Neuron (in vitro differentiated cells): Measurements from ENCODE around the gene LPO.

ENCODE experiments used
- H2AFZ ChIP-seq: one replicate; pipeline ENCODE4 v1.6.1; 2013; ENCODE audit warnings: low read depth, mild to moderate bottlenecking, inconsistent platforms, low read length, moderate library complexity
- H3K27me3 ChIP-seq: one replicate; pipeline ENCODE4 v1.6.1; 2013; ENCODE audit warnings: low read length; ENCODE audit not compliant: insufficient read depth
- H3K36me3 ChIP-seq: one replicate; pipeline ENCODE4 v1.6.1; 2013; ENCODE audit warnings: low read length; ENCODE audit not compliant: insufficient read depth
- H3K4me1 ChIP-seq: one replicate; pipeline ENCODE4 v1.6.1; 2013; ENCODE audit warnings: low read length; ENCODE audit not compliant: insufficient read depth
- H3K4me3 ChIP-seq: 2 replicates; pipeline ENCODE4 v1.5.1; 2013; ENCODE audit warnings: mild to moderate bottlenecking, low read length, moderate library complexity
- H3K9me3 ChIP-seq: one replicate; pipeline ENCODE4 v1.6.1; 2013; ENCODE audit warnings: low read length

Gene LPO

DNA sequence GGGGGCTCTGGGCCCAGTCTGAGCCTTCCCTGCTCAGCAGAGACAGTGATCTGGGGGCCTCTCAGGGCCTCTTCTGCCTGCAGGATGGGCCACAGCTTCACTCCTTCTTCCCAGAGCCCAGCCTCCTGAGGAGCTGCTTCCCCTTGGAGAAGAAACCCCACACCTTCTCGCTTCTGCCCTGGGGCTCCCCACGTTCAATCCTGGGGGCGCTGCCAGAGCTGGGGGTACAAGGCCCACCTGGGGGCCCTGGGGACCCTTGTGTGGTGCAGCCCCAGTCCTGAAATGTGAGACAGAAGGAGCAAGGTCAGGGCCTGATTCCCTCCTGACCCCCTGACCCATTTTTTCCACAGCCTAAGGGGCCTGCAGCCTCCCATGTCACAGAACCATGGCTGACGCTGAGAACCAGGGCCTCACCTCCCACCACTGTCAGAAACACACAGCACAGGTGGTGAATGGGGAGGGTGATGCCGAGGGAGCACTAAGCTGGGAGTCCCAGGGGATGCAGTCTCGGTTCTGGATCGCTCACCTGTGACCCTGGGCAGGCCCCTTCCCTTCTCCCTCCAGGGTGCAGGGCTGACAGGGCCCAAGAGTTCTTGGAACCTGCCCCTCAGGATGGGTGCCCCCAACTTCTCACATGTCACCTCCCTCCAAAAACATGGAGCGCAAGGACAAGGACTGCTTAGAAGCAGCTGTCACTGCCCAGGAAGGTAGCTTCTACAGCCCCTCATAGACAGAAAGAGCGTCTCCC lies 64.0 kb downstream of the LPO start:
- no peaks in the 10 kb centered on the region for H3K9me3 ChIP-seq
- H3K4me1 ChIP-seq, result no peaks in the 10 kb centered on the region
- no peak overlapping the region for H2AFZ ChIP-seq
- H3K27me3 ChIP-seq, result no peaks in the 10 kb centered on the region
- no peaks in the 10 kb centered on the region for H3K36me3 ChIP-seq
- H3K4me3 ChIP-seq, result no peak overlapping the region

DNA sequence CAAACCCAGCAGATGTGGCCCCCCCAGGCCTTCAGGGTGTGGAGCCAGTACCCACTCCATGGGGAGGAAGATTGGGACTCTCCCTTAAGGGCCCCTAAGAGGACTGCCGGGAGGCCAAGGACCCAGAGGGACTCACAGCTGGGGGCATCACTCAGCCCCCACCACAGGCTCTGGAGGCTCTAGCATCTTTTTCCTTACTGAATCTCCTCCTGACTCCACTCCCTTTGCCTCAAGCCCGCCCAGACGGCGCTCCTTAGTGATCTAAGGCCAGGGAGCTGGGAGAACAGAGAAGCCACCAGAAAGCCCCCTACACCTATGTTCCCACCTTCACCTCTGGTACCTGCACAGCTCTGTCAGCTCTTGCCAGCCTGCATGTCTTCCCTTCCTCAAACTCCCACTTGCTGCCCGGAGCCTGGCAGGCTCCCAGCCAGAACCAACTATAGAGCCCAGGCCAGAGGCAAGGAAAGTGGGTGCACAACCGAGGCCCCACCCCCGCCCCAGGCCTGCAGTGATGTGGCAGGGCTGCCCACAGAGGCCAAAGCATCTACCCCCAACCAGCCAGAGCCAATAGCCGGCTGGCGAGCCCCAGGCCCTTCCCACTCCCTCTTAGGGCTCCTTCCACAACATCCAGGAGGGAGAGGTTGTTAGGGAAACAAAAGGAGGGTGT lies 64.7 kb downstream of the LPO start:
- no peaks in the 10 kb centered on the region for H3K27me3 ChIP-seq

GRCh38 chr17:58303971-58304749 lies 65.8 kb downstream of the LPO start:
- no peaks in the 10 kb centered on the region for H3K9me3 ChIP-seq
- H3K36me3 ChIP-seq, result no peaks in the 10 kb centered on the region
- no peaks in the 10 kb centered on the region for H3K4me1 ChIP-seq
- no peak overlapping the region for H2AFZ ChIP-seq
- no peak overlapping the region for H3K4me3 ChIP-seq
- no peaks in the 10 kb centered on the region for H3K27me3 ChIP-seq

More for the DNA sequence above, 64.7 kb downstream of the LPO start:
- H3K9me3 ChIP-seq, result no peaks in the 10 kb centered on the region
- no peaks in the 10 kb centered on the region for H3K36me3 ChIP-seq
- H3K4me1 ChIP-seq, result no peaks in the 10 kb centered on the region
- no peak overlapping the region for H3K4me3 ChIP-seq
- no peak overlapping the region for H2AFZ ChIP-seq

DNA sequence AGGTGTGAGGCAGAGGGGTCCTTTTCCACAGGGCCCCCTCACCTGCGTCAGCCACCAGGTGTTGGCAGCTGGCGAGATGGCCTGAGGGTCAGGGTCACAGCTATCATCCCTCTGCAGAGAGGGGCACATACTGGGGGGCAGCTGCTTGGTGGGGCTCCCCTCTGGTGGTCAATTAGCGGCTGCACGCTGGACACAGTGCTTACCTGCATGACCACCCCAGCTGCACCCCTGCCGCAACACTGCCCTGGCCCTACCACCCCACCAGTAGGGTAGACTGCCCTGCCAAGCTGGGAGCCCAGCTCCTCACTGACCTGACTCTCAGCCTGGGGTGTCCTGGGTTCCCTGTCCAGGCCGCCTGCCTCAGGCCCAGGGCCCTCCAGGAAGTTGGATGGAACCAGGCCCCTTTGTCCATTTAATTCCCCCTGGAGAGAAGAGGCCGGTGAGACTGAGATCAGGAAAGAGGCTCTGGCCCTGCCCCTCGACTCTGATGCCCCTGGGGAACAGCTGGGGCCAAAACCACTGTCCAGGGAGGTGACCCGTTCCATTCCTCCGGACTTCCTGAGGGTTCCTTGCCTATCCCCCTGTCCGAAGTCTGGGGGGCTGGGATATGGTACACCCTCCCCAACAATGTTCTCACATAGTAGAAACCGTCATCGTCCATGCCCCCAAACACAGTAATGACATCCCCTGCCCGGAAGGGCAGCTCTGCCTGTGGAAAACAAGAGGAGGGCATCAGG lies 66.5 kb downstream of the LPO start:
- Histone ChIP-seq H3K4me3 (no peak overlapping the region), H3K9me3 (no peaks in the 10 kb centered on the region), H2AFZ (no peak overlapping the region), H3K27me3 (no peaks in the 10 kb centered on the region), H3K4me1 (no peaks in the 10 kb centered on the region), H3K36me3 (no peaks in the 10 kb centered on the region)

DNA sequence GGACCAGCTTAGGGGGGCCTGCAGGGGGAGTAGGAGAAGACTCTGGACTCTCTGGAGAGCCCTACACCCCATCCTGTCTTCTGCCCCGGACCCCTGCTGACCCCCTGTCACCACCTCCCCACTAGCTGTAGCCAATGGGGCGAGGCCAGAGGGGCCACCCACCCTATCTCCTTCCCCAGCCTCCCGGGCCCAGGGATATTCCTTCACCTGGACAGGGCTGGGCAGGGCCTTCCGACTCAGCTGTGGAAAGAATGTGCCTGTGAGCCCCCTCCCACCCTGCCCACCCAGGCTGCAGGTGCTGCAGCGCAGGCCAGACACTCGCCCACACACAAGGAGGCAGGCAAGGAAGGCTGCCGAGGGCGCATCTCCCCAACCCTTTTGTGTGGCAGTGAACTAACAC lies 67.2 kb downstream of the LPO start:
- Histone ChIP-seq H3K36me3 (no peaks in the 10 kb centered on the region), H3K4me1 (no peaks in the 10 kb centered on the region), H2AFZ (no peak overlapping the region), H3K9me3 (no peaks in the 10 kb centered on the region), H3K4me3 (no peak overlapping the region), H3K27me3 (no peaks in the 10 kb centered on the region)

GRCh38 chr17:58306131-58306951 lies 68.0 kb downstream of the LPO start:
- H3K27me3 ChIP-seq, result no peaks in the 10 kb centered on the region

DNA sequence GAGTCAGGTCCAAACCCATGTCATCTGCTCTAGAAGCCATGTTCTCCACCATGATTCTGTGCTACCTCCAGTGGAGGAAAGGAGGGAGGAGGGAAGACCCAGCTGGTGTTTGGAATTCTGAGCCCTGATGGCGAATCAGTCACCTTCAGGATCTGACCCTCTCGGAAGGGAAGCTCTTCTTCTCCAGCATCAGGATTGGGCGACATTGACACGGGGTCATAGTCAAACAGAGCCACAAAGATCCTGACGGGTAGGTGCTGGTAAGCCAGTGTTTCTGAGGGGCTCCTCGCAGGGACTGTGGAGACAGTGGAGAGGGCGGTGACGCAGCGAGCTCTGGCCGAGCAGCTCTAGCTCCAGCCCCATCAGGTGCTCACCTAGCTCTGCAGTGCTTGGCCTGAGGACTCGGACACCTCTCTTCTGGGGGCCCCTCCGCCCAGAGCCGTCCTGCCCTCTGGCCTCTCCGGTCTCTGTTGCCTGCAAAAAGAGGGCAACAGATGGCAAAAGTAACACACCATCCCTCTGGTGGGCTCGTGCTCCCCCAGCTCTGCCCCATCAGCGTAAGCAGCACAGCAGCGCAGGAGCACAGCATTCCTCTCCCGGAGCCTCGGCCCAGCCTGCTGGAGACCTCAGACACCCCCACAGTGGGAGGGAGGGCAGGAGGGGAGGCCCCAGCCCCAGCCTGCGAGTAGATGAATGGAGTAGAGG lies 69.2 kb downstream of the LPO start:
- Histone ChIP-seq H3K36me3 (no peaks in the 10 kb centered on the region), H3K4me3 (no peak overlapping the region), H3K9me3 (no peaks in the 10 kb centered on the region), H2AFZ (no peak overlapping the region), H3K4me1 (no peaks in the 10 kb centered on the region), H3K27me3 (no peaks in the 10 kb centered on the region)

More at GRCh38 chr17:58306131-58306951, 68.0 kb downstream of the LPO start:
- Histone ChIP-seq H3K4me3 (no peak overlapping the region), H3K4me1 (no peaks in the 10 kb centered on the region), H3K9me3 (no peaks in the 10 kb centered on the region), H3K36me3 (no peaks in the 10 kb centered on the region), H2AFZ (no peak overlapping the region)

DNA sequence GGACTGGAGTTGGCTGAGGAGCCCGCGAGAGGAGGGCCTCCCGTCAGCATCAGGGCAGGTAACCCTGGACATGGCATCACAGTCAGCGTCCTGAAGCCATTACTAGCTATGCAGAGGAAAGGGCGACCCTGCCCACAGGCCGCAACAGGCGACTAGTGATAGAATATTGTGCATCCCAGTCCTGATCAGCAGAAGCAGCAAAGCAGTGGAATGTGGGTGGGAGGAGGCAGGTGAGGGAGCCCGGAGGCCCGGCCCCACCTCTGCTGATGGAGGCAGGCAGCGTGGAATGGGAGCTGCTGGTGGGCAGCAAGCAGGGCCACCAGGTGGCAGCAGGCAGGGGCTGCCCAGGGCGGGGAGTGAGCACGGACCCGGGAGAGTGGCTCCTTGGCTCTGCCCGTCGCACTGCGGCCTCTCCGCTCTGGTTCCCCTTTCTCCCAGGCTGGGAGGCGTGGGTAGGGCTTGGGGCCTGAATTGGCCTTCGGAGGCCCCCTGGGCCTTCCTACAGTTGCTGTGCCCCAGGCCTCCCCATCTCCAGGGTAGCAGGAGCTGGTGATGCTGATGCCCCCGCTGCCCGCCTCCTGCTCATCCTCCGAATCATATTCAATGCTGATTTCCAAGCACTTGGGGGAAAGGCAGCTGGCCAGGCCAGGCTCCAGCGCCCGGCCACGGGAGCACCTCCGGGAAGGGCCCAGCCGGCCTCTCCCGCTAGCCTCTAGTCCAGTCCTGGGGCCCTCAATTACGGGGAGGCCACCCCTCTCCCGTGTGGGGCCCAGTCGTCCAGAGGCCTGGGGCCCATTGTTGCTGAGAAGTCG lies 70.0 kb downstream of the LPO start:
- no peaks in the 10 kb centered on the region for H3K36me3 ChIP-seq
- H2AFZ ChIP-seq, result no peak overlapping the region
- no peaks in the 10 kb centered on the region for H3K27me3 ChIP-seq
- H3K9me3 ChIP-seq, result no peaks in the 10 kb centered on the region
- no peak overlapping the region for H3K4me3 ChIP-seq
- no peaks in the 10 kb centered on the region for H3K4me1 ChIP-seq

GRCh38 chr17:58308985-58309917 lies 70.9 kb downstream of the LPO start:
- Histone ChIP-seq H3K4me1 (peaks cover 4% of the 10 kb centered on the region), H3K9me3 (no peaks in the 10 kb centered on the region), H3K4me3 (no peak overlapping the region), H3K27me3 (no peaks in the 10 kb centered on the region), H3K36me3 (no peaks in the 10 kb centered on the region), H2AFZ (no peak overlapping the region)

GRCh38 chr17:58309918-58310259 lies 71.5 kb downstream of the LPO start:
- Histone ChIP-seq H3K36me3 (no peaks in the 10 kb centered on the region), H3K27me3 (no peaks in the 10 kb centered on the region), H2AFZ (no peak overlapping the region), H3K4me3 (no peak overlapping the region), H3K9me3 (no peaks in the 10 kb centered on the region), H3K4me1 (peaks cover 4% of the 10 kb centered on the region)
